Osteoblast (primary cell): ENCODE results near the gene ADGRE3. TPM values are rescaled to one million over a fixed set of nuclear protein-coding genes. Genes with fewer than 3 reads are reported as not detected.

Experiments used
- DNase-seq: peaks from one replicate; pipeline ENCODE4 v3.0.0; 2011; ENCODE audit warnings: low spot score, mixed read lengths; ENCODE audit not compliant: insufficient read length; ENCODE audit errors: missing footprints
- H2AFZ ChIP-seq: 2 replicates; pipeline ENCODE4 v1.6.0; 2011; ENCODE audit warnings: mild to moderate bottlenecking, low read length
- H3K27ac ChIP-seq: 2 replicates; pipeline ENCODE4 v1.5.1; 2011; ENCODE audit warnings: mild to moderate bottlenecking, low read depth, low read length, moderate library complexity
- H3K27me3 ChIP-seq: 2 replicates; pipeline ENCODE4 v1.6.0; 2012; ENCODE audit warnings: mild to moderate bottlenecking, control low read depth, inconsistent platforms, low read length, moderate library complexity; ENCODE audit not compliant: insufficient read depth
- H3K36me3 ChIP-seq: 2 replicates; pipeline ENCODE4 v1.5.1; 2011; ENCODE audit warnings: mild to moderate bottlenecking, low read length, control low read depth, moderate library complexity; ENCODE audit not compliant: insufficient read depth
- H3K4me1 ChIP-seq: 2 replicates; pipeline ENCODE4 v1.5.1; 2011; ENCODE audit warnings: mild to moderate bottlenecking, low read length, control low read depth, moderate library complexity; ENCODE audit not compliant: insufficient read depth
- H3K4me2 ChIP-seq: 2 replicates; pipeline ENCODE4 v1.6.0; 2011; ENCODE audit warnings: mild to moderate bottlenecking, low read length; ENCODE audit not compliant: insufficient read depth
- H3K4me3 ChIP-seq: fragments of 200-600 bp; sonication (generic); 3 replicates; pipeline ENCODE4 v1.5.1; 2012; ENCODE audit warnings: mild to moderate bottlenecking, low read length, inconsistent platforms; ENCODE audit not compliant: insufficient read depth
- H3K79me2 ChIP-seq: 2 replicates; pipeline ENCODE4 v1.6.0; 2012; ENCODE audit warnings: mild to moderate bottlenecking, low read length, control low read depth, inconsistent platforms; ENCODE audit not compliant: insufficient read depth
- H3K9me3 ChIP-seq: 2 replicates; pipeline ENCODE4 v1.5.1; 2011; ENCODE audit warnings: low read depth, low read length, control low read depth
- H4K20me1 ChIP-seq: 2 replicates; pipeline ENCODE4 v1.6.0; 2012; ENCODE audit warnings: mild to moderate bottlenecking, low read length, control low read depth; ENCODE audit not compliant: insufficient read depth
- total RNA-seq: library from RNA; depleted of rRNA; stranded (reverse); fragments of >200 nt; gene quantifications from 2 replicates; pipeline ENCODE4 v1.2.3, GENCODE V29; 2012
- TF ChIP-seq, protein P1 (sequence below): IDR thresholded peaks from 2 replicates; pipeline ENCODE4 v1.5.1; 2011; ENCODE audit warnings: mild to moderate bottlenecking, low read depth, low read length, moderate library complexity; ENCODE audit errors: extremely low read depth

ADGRE3 gene
- total RNA-seq, 1 donor = not detected

DNA sequence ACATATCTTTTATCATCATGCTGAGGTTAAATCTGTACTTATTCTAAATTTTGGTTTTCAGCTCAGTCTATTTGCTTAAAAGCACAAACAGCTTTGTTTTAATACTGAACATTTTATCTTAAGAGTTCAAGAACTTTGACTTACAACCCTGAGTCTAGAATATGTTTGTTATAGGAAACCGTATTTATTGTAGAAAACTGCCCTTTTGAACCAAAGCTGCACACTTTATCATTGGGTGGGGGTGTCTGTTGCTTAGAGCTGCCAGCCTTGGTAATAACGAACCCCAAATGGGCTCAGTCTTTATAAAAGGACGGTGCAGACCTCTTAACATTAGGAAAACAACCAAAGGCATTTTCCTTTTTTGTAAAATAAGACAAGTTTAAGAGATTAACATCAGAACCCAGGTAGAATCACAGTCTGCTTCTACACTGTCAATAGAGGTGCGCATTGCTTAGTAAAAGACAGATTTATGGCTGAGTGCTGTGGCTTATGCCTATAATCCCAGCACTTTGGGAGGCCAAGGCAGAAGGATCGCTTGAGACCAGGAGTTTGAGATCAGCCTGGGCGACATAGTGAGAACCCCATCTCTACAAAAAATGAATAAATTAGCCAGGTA, 14.7 kb downstream of the ADGRE3 start:
- Histone ChIP-seq H3K27me3 (no peaks in the 10 kb centered on the region), H4K20me1 (no peaks in the 10 kb centered on the region), H3K4me2 (no peak overlapping the region), H3K4me1 (no peaks in the 10 kb centered on the region), H3K9me3 (no peaks in the 10 kb centered on the region), H3K27ac (no peak overlapping the region), H2AFZ (no peak overlapping the region), H3K79me2 (no peaks in the 10 kb centered on the region), H3K4me3 (no peak overlapping the region), H3K36me3 (no peaks in the 10 kb centered on the region)
- TF ChIP-seq, protein P1, sequence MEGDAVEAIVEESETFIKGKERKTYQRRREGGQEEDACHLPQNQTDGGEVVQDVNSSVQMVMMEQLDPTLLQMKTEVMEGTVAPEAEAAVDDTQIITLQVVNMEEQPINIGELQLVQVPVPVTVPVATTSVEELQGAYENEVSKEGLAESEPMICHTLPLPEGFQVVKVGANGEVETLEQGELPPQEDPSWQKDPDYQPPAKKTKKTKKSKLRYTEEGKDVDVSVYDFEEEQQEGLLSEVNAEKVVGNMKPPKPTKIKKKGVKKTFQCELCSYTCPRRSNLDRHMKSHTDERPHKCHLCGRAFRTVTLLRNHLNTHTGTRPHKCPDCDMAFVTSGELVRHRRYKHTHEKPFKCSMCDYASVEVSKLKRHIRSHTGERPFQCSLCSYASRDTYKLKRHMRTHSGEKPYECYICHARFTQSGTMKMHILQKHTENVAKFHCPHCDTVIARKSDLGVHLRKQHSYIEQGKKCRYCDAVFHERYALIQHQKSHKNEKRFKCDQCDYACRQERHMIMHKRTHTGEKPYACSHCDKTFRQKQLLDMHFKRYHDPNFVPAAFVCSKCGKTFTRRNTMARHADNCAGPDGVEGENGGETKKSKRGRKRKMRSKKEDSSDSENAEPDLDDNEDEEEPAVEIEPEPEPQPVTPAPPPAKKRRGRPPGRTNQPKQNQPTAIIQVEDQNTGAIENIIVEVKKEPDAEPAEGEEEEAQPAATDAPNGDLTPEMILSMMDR = no peak
- no peak for DNase-seq

DNA sequence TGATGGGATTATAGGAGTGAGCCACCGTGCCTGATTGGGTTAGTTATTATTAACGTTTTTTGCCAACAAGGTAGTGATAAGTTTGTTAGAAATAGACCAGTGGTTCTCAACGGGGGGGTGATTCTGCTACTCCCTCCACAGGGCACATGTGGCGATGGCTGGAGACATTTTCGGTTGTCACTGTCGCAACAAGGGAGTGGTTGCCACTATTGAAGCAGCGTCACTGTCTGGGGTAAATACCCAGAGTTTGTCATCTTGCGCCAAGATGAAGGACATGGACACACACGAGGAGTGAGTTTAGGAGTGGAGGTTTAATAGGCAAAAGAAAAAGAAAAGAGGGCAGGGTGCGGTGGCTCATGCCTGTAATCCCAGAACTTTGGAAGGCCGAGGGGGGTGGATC, 18.9 kb downstream of the ADGRE3 start:
- no peaks in the 10 kb centered on the region for H3K27me3 ChIP-seq
- H3K4me1 ChIP-seq = no peaks in the 10 kb centered on the region
- DNase-seq = no peak
- H3K79me2 ChIP-seq = no peaks in the 10 kb centered on the region
- H3K36me3 ChIP-seq = no peaks in the 10 kb centered on the region
- H3K4me3 ChIP-seq = no peak overlapping the region
- H4K20me1 ChIP-seq = no peaks in the 10 kb centered on the region
- H3K4me2 ChIP-seq = no peak overlapping the region
- H3K27ac ChIP-seq = no peak overlapping the region
- TF ChIP-seq, protein P1 = no peak
- H2AFZ ChIP-seq = no peak overlapping the region
- no peaks in the 10 kb centered on the region for H3K9me3 ChIP-seq

DNA sequence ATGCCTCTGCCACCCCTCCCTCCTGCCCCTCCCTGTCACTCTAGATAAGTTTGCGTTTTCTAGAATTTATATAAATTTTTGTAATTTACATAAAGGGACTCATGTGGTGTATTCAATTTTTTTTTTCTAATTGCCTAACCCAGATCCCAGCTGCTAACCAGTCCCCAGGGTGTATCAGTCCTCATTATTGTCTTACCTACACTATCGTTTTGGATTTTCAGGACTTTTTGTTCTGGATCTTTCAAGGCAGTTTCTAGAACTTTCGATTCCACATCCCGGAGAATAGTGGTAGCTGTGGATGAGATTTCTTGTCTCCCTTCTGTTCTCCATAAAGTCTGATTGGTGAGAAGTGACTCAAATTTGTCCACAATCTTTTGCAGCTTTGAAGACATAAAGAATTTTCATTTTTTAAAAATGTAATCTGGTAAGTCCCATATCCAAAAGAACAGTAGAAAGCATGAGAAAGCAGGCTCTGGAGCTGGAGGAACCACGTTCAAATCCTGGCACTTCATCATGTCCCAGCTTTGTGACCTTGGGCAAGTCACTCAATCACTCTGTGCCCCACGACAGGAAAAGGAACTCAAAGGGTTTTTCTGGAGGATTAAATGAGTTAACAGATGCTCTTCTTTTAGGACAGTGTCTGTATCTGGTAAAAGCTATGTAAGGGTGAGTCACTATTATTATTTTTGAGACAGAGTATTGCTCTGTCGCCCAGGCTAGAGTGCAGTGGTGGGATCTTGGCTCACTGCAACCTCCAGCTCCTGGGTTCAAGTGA, 19.7 kb downstream of the ADGRE3 start:
- H3K4me1 ChIP-seq = no peaks in the 10 kb centered on the region
- H3K36me3 ChIP-seq = no peaks in the 10 kb centered on the region
- H3K4me3 ChIP-seq = no peak overlapping the region
- H3K4me2 ChIP-seq = no peak overlapping the region
- no peaks in the 10 kb centered on the region for H3K9me3 ChIP-seq
- TF ChIP-seq, protein P1 = no peak
- H3K27me3 ChIP-seq = no peaks in the 10 kb centered on the region
- no peaks in the 10 kb centered on the region for H4K20me1 ChIP-seq
- H2AFZ ChIP-seq = no peak overlapping the region
- H3K79me2 ChIP-seq = no peaks in the 10 kb centered on the region
- H3K27ac ChIP-seq = no peak overlapping the region
- DNase-seq = no peak

DNA sequence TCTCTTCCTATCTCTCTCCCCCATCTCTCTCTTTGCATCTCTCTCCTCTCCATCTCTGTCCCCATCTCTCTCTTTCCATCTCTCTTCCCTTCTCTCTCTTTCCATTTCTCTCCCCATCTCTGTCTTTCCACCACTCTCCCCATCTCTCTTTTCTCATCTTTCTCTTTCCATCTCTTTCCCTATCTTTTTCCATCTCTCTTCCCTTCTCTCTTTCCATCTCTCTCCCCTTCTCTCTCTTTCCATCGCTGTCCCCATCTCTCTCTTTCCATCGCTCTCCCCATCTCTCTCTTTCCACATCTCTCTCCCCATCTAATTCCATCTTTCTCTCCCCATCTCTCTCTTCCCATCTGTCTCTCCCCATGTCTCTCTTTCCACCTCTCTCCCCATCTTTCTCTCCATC, 24.5 kb downstream of the ADGRE3 start:
- Histone ChIP-seq H2AFZ (no peak overlapping the region), H4K20me1 (no peaks in the 10 kb centered on the region), H3K4me1 (no peaks in the 10 kb centered on the region), H3K4me3 (no peak overlapping the region), H3K27me3 (no peaks in the 10 kb centered on the region), H3K36me3 (no peaks in the 10 kb centered on the region), H3K9me3 (no peaks in the 10 kb centered on the region), H3K27ac (no peak overlapping the region), H3K4me2 (no peak overlapping the region), H3K79me2 (no peaks in the 10 kb centered on the region)
- DNase-seq = no peak
- TF ChIP-seq, protein P1 = no peak
